ENCODE results near the gene SERPING1.

Gene SERPING1

DNA sequence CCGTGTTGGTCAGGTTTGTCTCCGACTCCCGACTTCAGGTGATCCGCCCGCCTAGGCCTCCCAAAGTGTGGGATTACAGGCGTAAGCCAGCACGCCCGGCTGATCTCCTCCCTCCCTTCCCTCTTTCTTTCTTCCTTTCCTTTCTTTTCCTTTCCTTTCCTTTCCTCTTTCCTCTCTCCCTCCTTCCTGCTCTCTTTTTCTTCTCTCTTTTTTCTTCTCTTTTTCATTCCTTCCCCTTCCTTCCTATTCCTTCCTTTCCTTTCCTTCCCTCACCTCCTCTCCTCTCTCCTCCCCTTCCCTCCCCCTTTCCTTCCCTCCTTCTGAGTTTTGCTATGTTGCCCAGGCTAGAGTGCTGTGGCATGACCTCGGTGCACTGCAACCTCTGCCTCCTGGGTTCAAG is 66.5 kb downstream of the SERPING1 start:
- H3K9me3 ChIP-seq (ENCODE audit: low read length) = no peaks in the 10 kb centered on the region
- no peak overlapping the region for H3K4me2 ChIP-seq (ENCODE audit: low read length)
- H3K4me1 ChIP-seq (ENCODE audit: insufficient read depth, low read length, severe bottlenecking) = peaks cover 10% of the 10 kb centered on the region
- H2AFZ ChIP-seq (ENCODE audit: low read length) = no peak overlapping the region
- no peak overlapping the region for H3K4me3 ChIP-seq (ENCODE audit: low read depth, low read length, poor library complexity, severe bottlenecking)
- no peak for TF ChIP-seq EZH2 (IDR thresholded peaks at IDR 0.05; ENCODE audit: borderline replicate concordance, low read length)
- no peak for TF ChIP-seq CTCF (IDR thresholded peaks at IDR 0.05; ENCODE audit: low read length)
- no peaks in the 10 kb centered on the region for H4K20me1 ChIP-seq (ENCODE audit: insufficient read depth, low read length)
- H3F3A ChIP-seq (ENCODE audit: insufficient read depth, low read length) = no peaks in the 10 kb centered on the region
- no peak overlapping the region for H3K27ac ChIP-seq (ENCODE audit: low read depth, low read length, poor library complexity, severe bottlenecking)
- H3K9ac ChIP-seq (ENCODE audit: low read length) = no peak overlapping the region
- no peaks in the 10 kb centered on the region for H3K9me2 ChIP-seq (ENCODE audit: low read depth, low read length)
- H3K27me3 ChIP-seq (ENCODE audit: insufficient read depth, low read length) = no peaks in the 10 kb centered on the region
- H3K36me3 ChIP-seq (ENCODE audit: insufficient read depth, low read length) = peaks cover 36% of the 10 kb centered on the region
- H3K79me2 ChIP-seq (ENCODE audit: insufficient read depth, low read length) = peaks cover 8% of the 10 kb centered on the region

Measured in OCI-LY1 (cell line).